ENCODE results near the gene CHAMP1.
"Not testable (repeated sequence)": the region's sequence is repeated elsewhere in the genome, so short reads cannot be mapped to it uniquely, and the experiment has no call there.

Gene CHAMP1

GRCh38 chr13:114336457-114336856, 22.2 kb downstream of the CHAMP1 start:
- DNase-seq, result not testable (repeated sequence)

GRCh38 chr13:114338959-114339358, 24.7 kb downstream of the CHAMP1 start:
- no peak for DNase-seq

GRCh38 chr13:114339857-114340534, 25.7 kb downstream of the CHAMP1 start:
- DNase-seq, result peak; percentile 28

GRCh38 chr13:114341003-114341777, 26.9 kb downstream of the CHAMP1 start:
- no peak for DNase-seq

- not testable (repeated sequence) for DNase-seq
Measured at GRCh38 chr13:114347256-114347655, 33.0 kb downstream of the CHAMP1 start.

GRCh38 chr13:114352763-114353162, 38.5 kb downstream of the CHAMP1 start:
- DNase-seq, result peak; percentile 15

- not testable (repeated sequence) for DNase-seq
Measured at GRCh38 chr13:114353382-114353781, 39.1 kb downstream of the CHAMP1 start.

Measured in stimulated activated CD4-positive, alpha-beta T cell treated with anti-CD3 and anti-CD28 coated beads, Interleukin-4, amount 100 ng/mL, for 1 hour (primary cell).